ENCODE measurements around the gene FOXJ3. TPM values are rescaled to one million over a fixed set of nuclear protein-coding genes. Genes with fewer than 3 reads are reported as not detected.

The FOXJ3 gene
- total and polyA plus RNA-seq, 9 donors: 18.7 to 59.0 (median 49.4) TPM

DNA sequence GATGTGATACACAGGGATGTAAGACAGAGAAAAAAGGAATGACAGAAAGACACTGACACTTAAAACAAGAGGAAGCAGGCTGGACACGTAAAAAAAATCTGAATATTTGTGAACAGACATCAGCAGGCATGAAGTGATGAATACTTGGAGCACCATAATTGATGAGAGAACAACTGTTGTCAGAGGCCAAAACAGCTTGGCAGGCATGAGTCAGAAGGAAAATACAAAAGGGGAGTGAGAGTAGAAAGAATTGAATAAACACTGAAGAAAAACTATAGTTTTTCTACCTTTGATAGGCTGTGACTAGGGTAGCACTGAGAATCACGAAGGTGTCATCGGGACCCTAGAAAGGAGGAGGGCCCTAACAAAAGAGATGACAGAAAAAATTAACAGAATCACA, 148.9 kb downstream of the FOXJ3 start:
- H3K27ac ChIP-seq: no peak overlapping the region
- H3K9me3 ChIP-seq: no peaks in the 10 kb centered on the region
- no peaks in the 10 kb centered on the region for H3K4me1 ChIP-seq (ENCODE audit: insufficient read depth)
- no peak overlapping the region for H3K4me3 ChIP-seq
- TF ChIP-seq EP300 (IDR thresholded peaks at IDR 0.05) (no peak), POLR2A (IDR thresholded peaks at IDR 0.05) (no peak)
- TF ChIP-seq, protein P1, sequence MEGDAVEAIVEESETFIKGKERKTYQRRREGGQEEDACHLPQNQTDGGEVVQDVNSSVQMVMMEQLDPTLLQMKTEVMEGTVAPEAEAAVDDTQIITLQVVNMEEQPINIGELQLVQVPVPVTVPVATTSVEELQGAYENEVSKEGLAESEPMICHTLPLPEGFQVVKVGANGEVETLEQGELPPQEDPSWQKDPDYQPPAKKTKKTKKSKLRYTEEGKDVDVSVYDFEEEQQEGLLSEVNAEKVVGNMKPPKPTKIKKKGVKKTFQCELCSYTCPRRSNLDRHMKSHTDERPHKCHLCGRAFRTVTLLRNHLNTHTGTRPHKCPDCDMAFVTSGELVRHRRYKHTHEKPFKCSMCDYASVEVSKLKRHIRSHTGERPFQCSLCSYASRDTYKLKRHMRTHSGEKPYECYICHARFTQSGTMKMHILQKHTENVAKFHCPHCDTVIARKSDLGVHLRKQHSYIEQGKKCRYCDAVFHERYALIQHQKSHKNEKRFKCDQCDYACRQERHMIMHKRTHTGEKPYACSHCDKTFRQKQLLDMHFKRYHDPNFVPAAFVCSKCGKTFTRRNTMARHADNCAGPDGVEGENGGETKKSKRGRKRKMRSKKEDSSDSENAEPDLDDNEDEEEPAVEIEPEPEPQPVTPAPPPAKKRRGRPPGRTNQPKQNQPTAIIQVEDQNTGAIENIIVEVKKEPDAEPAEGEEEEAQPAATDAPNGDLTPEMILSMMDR (IDR thresholded peaks at IDR 0.05): no peak
- intact Hi-C loops (cut with DNase I): no loop called here
- no peak for DNase-seq
- H3K27me3 ChIP-seq: no peaks in the 10 kb centered on the region
- H3K36me3 ChIP-seq: no peaks in the 10 kb centered on the region
- 69 to 89% (median 83%) methylated on average over 3 of the region's 3 CpGs for WGBS, 3 donors

DNA sequence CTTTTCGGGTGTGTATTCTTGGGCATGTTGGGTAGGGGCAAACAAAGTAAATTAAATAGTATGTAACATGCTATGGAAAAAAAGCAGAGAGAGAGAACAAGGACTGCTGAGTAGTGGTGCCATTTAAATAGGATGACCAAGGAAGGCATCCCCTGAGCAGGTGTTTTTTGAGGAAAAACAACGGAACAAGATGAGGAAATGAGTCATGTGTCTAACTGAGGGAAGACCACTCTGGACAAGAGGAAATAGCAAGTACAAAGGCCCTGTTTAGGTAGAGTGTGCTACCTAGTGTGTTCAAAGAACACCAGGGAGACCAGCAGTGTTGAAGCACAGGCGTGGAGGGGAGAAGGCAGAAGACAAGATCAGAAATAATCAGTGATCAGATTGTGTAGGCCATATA, 150.4 kb downstream of the FOXJ3 start:
- H3K27ac ChIP-seq: no peak overlapping the region
- no peak overlapping the region for H3K4me3 ChIP-seq
- H3K36me3 ChIP-seq: no peaks in the 10 kb centered on the region
- 87 to 93% (median 90%) methylated on average over 3 of the region's 3 CpGs for WGBS, 3 donors
- H3K27me3 ChIP-seq: no peaks in the 10 kb centered on the region
- H3K9me3 ChIP-seq: no peaks in the 10 kb centered on the region
- H3K4me1 ChIP-seq (ENCODE audit: insufficient read depth): peaks cover under 1% of the 10 kb centered on the region
- intact Hi-C loops (cut with DNase I): no loop called here
- TF ChIP-seq, protein P1 (IDR thresholded peaks at IDR 0.05): no peak
- TF ChIP-seq POLR2A (IDR thresholded peaks at IDR 0.05): no peak
- TF ChIP-seq EP300 (IDR thresholded peaks at IDR 0.05): no peak
- DNase-seq: no peak

DNA sequence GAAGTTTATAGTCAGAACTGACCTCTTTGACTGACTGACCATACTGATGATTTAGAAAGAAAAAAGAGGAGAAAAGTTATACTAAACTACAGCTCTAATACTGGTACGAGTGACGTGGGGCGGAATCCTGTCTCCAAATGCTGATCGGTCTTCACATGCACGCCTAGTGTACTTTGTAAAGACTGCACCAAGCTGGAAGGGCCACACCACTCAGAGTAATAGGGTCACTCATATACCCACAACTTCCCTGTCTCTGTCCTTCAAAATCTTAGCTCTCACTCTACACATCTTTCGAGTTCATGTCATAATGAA, 151.1 kb downstream of the FOXJ3 start:
- Histone ChIP-seq H3K4me1 (ENCODE audit: insufficient read depth) (peaks cover 2% of the 10 kb centered on the region), H3K27ac (no peak overlapping the region), H3K4me3 (no peak overlapping the region), H3K9me3 (no peaks in the 10 kb centered on the region), H3K36me3 (no peaks in the 10 kb centered on the region), H3K27me3 (no peaks in the 10 kb centered on the region)
- 84 to 94% (median 90%) methylated on average over 6 of the region's 6 CpGs for WGBS, 3 donors
- no peak for DNase-seq
- TF ChIP-seq POLR2A (IDR thresholded peaks at IDR 0.05): no peak
- TF ChIP-seq, protein P1 (IDR thresholded peaks at IDR 0.05): no peak
- TF ChIP-seq EP300 (IDR thresholded peaks at IDR 0.05): no peak
- intact Hi-C loops (cut with DNase I): no loop called here

DNA sequence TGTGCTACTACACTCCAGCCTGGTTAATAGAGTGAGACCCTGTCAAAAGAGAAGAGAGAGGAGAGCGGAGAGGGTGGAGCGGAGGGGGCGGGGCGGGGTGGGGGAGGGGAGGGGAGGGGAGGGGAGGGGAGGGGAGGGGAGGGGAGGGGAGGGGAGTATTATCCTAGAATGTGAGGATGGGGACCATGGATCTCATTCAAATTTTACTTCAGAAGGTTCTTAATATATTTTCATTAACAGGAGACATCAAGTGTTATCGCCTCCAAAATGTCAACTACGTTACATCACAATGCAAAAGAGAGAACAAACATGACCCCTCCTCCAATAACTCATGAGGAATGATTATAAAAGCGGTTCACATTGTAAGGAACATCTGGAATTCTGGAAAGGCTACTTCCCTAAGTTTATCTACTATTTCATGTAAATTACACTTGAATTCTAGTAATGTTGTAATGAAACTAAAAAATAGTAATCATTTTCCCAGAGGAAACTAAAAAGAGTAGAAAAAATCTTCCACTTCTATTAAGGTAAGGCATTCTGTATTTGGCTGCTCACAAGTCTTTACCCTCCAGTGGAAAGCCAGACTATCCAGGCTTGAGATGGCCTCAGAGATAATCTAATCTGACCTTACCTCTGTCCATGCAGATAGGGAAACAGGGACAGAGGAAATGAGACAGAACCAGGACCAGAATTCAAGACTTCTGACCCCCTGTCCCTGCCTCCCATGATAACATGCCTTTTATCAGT, 151.7 kb downstream of the FOXJ3 start:
- WGBS, 3 donors: 27 to 62% (median 48%) methylated on average over 3 to 7 of the region's 7 CpGs
- intact Hi-C loops (cut with DNase I): no loop called here
- no peak for DNase-seq
- peaks cover 3% of the 10 kb centered on the region for H3K4me1 ChIP-seq (ENCODE audit: insufficient read depth)
- no peaks in the 10 kb centered on the region for H3K36me3 ChIP-seq
- no peaks in the 10 kb centered on the region for H3K9me3 ChIP-seq
- no peak overlapping the region for H3K4me3 ChIP-seq
- no peak overlapping the region for H3K27ac ChIP-seq
- no peaks in the 10 kb centered on the region for H3K27me3 ChIP-seq
- no peak for TF ChIP-seq POLR2A (IDR thresholded peaks at IDR 0.05)
- TF ChIP-seq, protein P1 (IDR thresholded peaks at IDR 0.05): no peak
- TF ChIP-seq EP300 (IDR thresholded peaks at IDR 0.05): no peak
